CD4-positive, CD25-positive, alpha-beta regulatory T cell (primary cell): ENCODE measurements around the gene BRF1. TPM values are rescaled to one million over a fixed set of nuclear protein-coding genes. Genes with fewer than 3 reads are reported as not detected.
"Not testable (repeated sequence)": the region's sequence is repeated elsewhere in the genome, so short reads cannot be mapped to it uniquely, and the experiment has no call there.

Source experiments
- ATAC-seq, 2 donors: fragments of 150-1000 bp; cut with Tn5 transposase; one replicate each; pipeline ENCODE4 v1.10.0; 2021; ENCODE audit warnings: low read depth in 2 of 2, moderate number of reproducible peaks in 2 of 2, moderate library complexity in 1 of 2
- DNase-seq, 3 donors: peaks; one replicate each; pipeline versions ENCODE4 v3.0.0 to v3.0.0-alpha.2; 2012 to 2022; ENCODE audit warnings: mixed read lengths in 1 of 3
- H3K27ac ChIP-seq: one replicate; pipeline ENCODE4 v1.7.0; 2013; ENCODE audit warnings: mild to moderate bottlenecking, low read length; ENCODE audit not compliant: insufficient read depth, poor library complexity, severe bottlenecking
- H3K27me3 ChIP-seq: one replicate; pipeline ENCODE4 v1.7.0; 2013; ENCODE audit warnings: low read length; ENCODE audit not compliant: control insufficient read depth, insufficient read depth
- H3K36me3 ChIP-seq: one replicate; pipeline ENCODE4 v1.7.0; 2013; ENCODE audit warnings: mild to moderate bottlenecking, low read length, moderate library complexity; ENCODE audit not compliant: control insufficient read depth, insufficient read depth
- H3K4me1 ChIP-seq: 2 replicates; pipeline ENCODE4 v1.7.0; 2013; ENCODE audit warnings: mild to moderate bottlenecking, low read length; ENCODE audit not compliant: insufficient read depth, control insufficient read depth, poor library complexity, severe bottlenecking
- H3K4me3 ChIP-seq: one replicate; pipeline ENCODE4 v1.7.0; 2013; ENCODE audit warnings: low read depth, mild to moderate bottlenecking, low read length, moderate library complexity
- H3K9me3 ChIP-seq, 2 experiments: 1 replicate in 1 of 2; 2 replicates in 1 of 2; pipeline ENCODE4 v1.7.0; 2013; ENCODE audit warnings: low read length in 2 of 2, mild to moderate bottlenecking in 1 of 2, moderate library complexity in 1 of 2; ENCODE audit not compliant: control insufficient read depth in 2 of 2
- H3K27ac Mint-ChIP-seq, 3 donors: one replicate each; pipeline ENCODE4 v1.8.0; 2020 to 2022; ENCODE audit warnings: mild to moderate bottlenecking in 3 of 3, mixed read lengths in 3 of 3, moderate library complexity in 2 of 3
- H3K27me3 Mint-ChIP-seq: one replicate; pipeline ENCODE4 v1.8.0; 2022; ENCODE audit warnings: mild to moderate bottlenecking, mixed read lengths
- H3K36me3 Mint-ChIP-seq: one replicate; pipeline ENCODE4 v1.8.0; 2020; ENCODE audit warnings: mixed read lengths
- H3K4me1 Mint-ChIP-seq, 4 donors: one replicate each; pipeline ENCODE4 v1.8.0; 2020 to 2022; ENCODE audit warnings: mixed read lengths in 4 of 4, mild to moderate bottlenecking in 1 of 4
- H3K4me3 Mint-ChIP-seq, 4 donors: one replicate each; pipeline ENCODE4 v1.8.0; 2020 to 2022; ENCODE audit warnings: mild to moderate bottlenecking in 4 of 4, mixed read lengths in 4 of 4, moderate library complexity in 3 of 4
- H3K9me3 Mint-ChIP-seq, 7 donors: one replicate each; pipeline ENCODE4 v1.8.0; 2020 to 2022; ENCODE audit warnings: mixed read lengths in 7 of 7, mild to moderate bottlenecking in 3 of 7, moderate library complexity in 2 of 7
- polyA plus RNA-seq, 4 donors: library from polyadenylated mRNA; unstranded; fragments of 300-500 nt; fragmentation: Illumina TruSeq; gene quantifications; one replicate each; pipeline ENCODE4 v1.2.3, GENCODE V29; 2021
- total RNA-seq: library from RNA; stranded (reverse); gene quantifications from one replicate; pipeline ENCODE4 v1.2.3, GENCODE V29; 2022

The BRF1 gene
- total and polyA plus RNA-seq, 5 donors from 2014 or later: 5.6 to 58.9 (median 7.6) TPM

DNA sequence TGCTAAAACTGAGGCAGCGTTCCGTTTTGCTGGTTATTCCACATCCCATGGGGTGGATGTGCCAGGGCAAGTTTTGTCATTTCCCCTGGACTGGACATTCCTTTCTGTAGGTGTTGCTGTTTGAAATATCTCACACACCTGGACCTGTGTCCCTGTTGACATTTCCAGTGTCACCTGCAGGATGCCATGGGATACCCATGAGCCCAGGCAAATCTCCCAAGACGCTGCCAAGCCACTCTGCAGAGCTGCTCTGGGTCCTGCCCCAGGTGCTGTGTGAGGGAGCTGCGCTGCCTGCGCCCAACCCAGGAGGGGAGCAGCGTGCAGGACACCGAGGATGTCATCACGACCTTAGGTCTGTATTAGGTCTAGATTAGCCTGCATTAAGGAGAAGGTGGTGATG is 8.6 kb upstream of the BRF1 start:
- Mint-ChIP-seq H3K27me3 (no peaks in the 10 kb centered on the region), H3K27ac (no peak overlapping the region), H3K4me1 (peaks cover 0 to 16% (median 5%) of the 10 kb centered on the region in 4 donors)

DNA sequence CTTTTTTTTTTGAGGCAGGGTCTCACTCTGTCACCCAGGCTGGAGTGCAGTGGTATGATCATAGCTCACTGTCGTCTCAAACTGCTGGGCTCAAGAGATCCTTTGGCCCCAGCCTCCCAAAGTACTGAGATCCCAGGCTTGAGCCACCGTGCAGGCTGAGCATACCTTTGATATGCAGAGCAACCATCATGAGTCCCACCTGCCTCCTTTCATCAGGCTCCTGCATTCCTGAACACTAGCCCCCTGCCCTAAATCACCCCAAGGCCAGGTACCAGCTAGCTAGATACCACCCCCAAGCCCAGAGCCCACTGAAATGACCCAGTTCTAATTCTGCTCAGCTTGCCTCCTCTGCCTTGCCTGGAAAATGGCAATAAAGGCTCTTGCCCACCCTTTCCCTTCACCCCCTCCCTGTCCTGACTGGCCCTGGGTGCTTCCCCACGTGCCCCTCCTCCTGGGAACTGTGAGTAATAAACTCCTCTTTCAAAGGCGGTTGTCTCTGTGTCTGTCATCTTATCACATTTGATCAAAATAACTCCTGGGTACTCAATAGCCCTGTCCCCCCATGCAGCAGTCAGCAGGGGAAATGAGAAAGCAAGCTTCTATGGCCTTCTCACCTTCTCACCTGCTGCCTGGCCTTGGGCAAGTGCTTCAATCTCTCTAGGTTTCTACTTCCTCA is 6.4 kb upstream of the BRF1 start:
- H3K4me1 Mint-ChIP-seq: peaks cover 0 to 19% (median 13%) of the 10 kb centered on the region in 4 donors
- no peaks in the 10 kb centered on the region for H3K36me3 ChIP-seq
- H3K36me3 Mint-ChIP-seq: peaks cover 5% of the 10 kb centered on the region
- no peaks in the 10 kb centered on the region for H3K27me3 Mint-ChIP-seq
- no peak overlapping the region for H3K27ac Mint-ChIP-seq
- no peak overlapping the region for H3K4me3 ChIP-seq
- ATAC-seq (no peak), DNase-seq (no peak)
- H3K27me3 ChIP-seq: no peaks in the 10 kb centered on the region
- no peak overlapping the region for H3K27ac ChIP-seq
- H3K9me3 ChIP-seq: no peaks in the 10 kb centered on the region
- H3K4me3 Mint-ChIP-seq: peak overlapping the region in 1 of 4 donors; percentile 71
- H3K9me3 Mint-ChIP-seq: no peaks in the 10 kb centered on the region
- H3K4me1 ChIP-seq: peaks cover 9% of the 10 kb centered on the region

More for the DNA sequence above, 8.6 kb upstream of the BRF1 start:
- Histone ChIP-seq H3K27me3 (no peaks in the 10 kb centered on the region), H3K27ac (no peak overlapping the region), H3K36me3 (no peaks in the 10 kb centered on the region), H3K9me3 (no peaks in the 10 kb centered on the region), H3K4me1 (peaks cover 15% of the 10 kb centered on the region), H3K4me3 (no peak overlapping the region)
- H3K36me3 Mint-ChIP-seq: peaks cover 5% of the 10 kb centered on the region
- H3K4me3 Mint-ChIP-seq: peak overlapping the region in 1 of 4 donors; percentile 48
- H3K9me3 Mint-ChIP-seq: no peaks in the 10 kb centered on the region
- DNase-seq (no peak), ATAC-seq (no peak)

DNA sequence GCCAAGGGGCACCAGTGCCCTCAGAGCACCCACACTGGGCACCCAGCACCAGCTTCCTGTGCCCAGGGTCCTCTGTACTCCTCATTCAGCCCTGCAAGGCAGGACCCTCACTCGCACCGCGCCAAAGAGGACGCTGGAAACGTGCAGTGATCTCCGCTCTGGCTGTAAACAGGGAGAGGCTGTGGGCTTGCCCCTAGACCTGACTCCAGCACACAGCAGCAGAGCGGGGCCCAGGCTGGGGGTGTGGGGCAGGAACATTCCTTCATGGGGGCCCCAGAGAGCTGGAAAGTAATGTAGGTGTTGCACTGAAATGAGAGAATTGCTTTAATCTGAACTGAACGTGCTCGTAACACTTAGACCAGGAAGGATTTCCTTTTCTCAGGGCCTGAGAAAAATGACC is 5.0 kb upstream of the BRF1 start:
- DNase-seq (no peak), ATAC-seq (no peak)
- no peaks in the 10 kb centered on the region for H3K36me3 ChIP-seq
- no peak overlapping the region for H3K27ac ChIP-seq
- Mint-ChIP-seq H3K36me3 (peaks cover 5% of the 10 kb centered on the region), H3K27ac (peak overlapping the region in 1 of 3 donors; percentile 57), H3K27me3 (no peaks in the 10 kb centered on the region), H3K4me3 (peak overlapping the region in 1 of 4 donors; percentile 16), H3K4me1 (peaks cover 0 to 22% (median 14%) of the 10 kb centered on the region in 4 donors), H3K9me3 (no peaks in the 10 kb centered on the region)
- H3K4me1 ChIP-seq: peaks cover 12% of the 10 kb centered on the region
- H3K27me3 ChIP-seq: no peaks in the 10 kb centered on the region
- no peak overlapping the region for H3K4me3 ChIP-seq
- no peaks in the 10 kb centered on the region for H3K9me3 ChIP-seq

DNA sequence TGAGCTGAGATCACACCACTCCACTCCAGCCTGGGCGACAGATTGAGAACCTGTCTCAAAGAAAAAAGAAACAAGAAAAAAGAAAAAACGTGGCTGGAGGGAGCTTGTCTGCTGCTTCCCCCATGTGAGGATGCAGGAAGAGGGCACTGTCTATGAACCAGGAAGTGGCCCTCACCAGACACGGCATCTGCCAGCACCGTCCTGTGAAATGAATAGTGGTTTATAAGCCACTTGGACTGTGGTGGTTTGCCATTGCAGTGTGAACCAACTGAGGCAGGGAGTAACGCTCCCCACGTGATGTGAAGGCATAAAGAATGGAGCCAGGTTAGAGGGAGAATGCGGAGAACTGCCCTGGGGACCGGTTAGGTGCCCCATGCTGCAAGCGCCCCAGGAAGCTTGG is 4.5 kb upstream of the BRF1 start:
- DNase-seq (peak in 1 of 3 donors; percentile 67), ATAC-seq (no peak)
- Mint-ChIP-seq H3K27ac (peak overlapping the region in 2 of 3 donors; percentile 57 to 90), H3K27me3 (no peaks in the 10 kb centered on the region), H3K4me1 (peaks cover 0 to 22% (median 14%) of the 10 kb centered on the region in 4 donors), H3K4me3 (peak overlapping the region in 1 of 4 donors; percentile 16), H3K9me3 (no peaks in the 10 kb centered on the region), H3K36me3 (peaks cover 5% of the 10 kb centered on the region)
- no peak overlapping the region for H3K4me3 ChIP-seq
- no peaks in the 10 kb centered on the region for H3K27me3 ChIP-seq
- no peaks in the 10 kb centered on the region for H3K9me3 ChIP-seq
- peaks cover 12% of the 10 kb centered on the region for H3K4me1 ChIP-seq
- H3K36me3 ChIP-seq: no peaks in the 10 kb centered on the region
- no peak overlapping the region for H3K27ac ChIP-seq

DNA sequence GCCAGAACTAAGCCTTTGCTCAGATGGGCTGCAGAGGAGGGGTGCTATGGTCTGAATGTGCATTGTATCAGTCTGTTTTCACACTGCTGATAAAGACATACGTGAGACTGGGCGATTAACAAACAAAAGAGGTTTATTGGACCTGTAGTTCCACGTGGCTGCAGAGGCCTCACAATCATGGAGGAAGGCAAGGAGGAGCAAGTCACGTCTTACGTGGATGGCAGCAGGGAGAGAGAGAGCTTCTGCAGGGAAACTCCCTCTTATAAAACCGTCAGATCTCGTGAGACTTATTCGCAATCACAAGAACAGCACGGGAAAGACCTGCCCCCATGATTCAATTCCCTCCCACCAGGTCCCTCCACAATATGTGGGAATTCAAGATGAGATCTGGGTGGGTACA is 3.8 kb upstream of the BRF1 start:
- Histone ChIP-seq H3K27me3 (no peaks in the 10 kb centered on the region), H3K9me3 (no peaks in the 10 kb centered on the region), H3K36me3 (no peaks in the 10 kb centered on the region), H3K27ac (no peak overlapping the region), H3K4me3 (no peak overlapping the region), H3K4me1 (peaks cover 20% of the 10 kb centered on the region)
- Mint-ChIP-seq H3K4me1 (peaks cover 0 to 28% (median 18%) of the 10 kb centered on the region in 4 donors), H3K9me3 (no peaks in the 10 kb centered on the region), H3K36me3 (peaks cover 5% of the 10 kb centered on the region), H3K4me3 (no peak overlapping the region), H3K27me3 (no peaks in the 10 kb centered on the region), H3K27ac (peak overlapping the region in 2 of 3 donors; percentile 33 to 90)
- ATAC-seq (no peak), DNase-seq (no peak)

DNA sequence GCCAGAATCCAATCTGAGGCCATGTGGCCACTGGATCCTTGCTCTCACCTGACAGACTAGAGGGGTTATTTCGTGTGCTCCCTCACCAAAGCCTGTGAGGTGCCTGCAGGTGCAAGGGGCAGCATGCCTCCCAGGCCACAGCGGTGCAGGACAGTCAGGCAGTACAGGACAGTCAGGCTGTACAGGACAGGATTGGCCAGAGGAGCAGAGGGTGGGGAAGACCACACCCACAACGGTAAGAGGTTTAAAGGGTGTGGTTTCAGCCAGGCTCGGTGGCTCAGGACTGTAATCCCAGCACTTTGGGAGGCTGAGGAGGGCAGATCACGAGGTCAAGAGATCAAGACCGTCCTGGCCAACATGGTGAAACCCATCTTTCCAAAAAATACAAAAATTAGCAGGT is 3.1 kb upstream of the BRF1 start:
- Mint-ChIP-seq H3K27ac (peak overlapping the region in 1 of 3 donors; percentile 4), H3K27me3 (no peaks in the 10 kb centered on the region), H3K4me1 (peaks cover 0 to 34% (median 23%) of the 10 kb centered on the region in 4 donors), H3K9me3 (no peaks in the 10 kb centered on the region), H3K36me3 (peaks cover 5% of the 10 kb centered on the region), H3K4me3 (peak overlapping the region in 2 of 4 donors; percentile 9 to 75)
- no peak for ATAC-seq
- H3K27ac ChIP-seq: no peak overlapping the region
- H3K4me3 ChIP-seq: no peak overlapping the region
- no peaks in the 10 kb centered on the region for H3K36me3 ChIP-seq
- DNase-seq: no peak
- H3K4me1 ChIP-seq: peaks cover 26% of the 10 kb centered on the region
- H3K27me3 ChIP-seq: no peaks in the 10 kb centered on the region
- H3K9me3 ChIP-seq: no peaks in the 10 kb centered on the region

DNA sequence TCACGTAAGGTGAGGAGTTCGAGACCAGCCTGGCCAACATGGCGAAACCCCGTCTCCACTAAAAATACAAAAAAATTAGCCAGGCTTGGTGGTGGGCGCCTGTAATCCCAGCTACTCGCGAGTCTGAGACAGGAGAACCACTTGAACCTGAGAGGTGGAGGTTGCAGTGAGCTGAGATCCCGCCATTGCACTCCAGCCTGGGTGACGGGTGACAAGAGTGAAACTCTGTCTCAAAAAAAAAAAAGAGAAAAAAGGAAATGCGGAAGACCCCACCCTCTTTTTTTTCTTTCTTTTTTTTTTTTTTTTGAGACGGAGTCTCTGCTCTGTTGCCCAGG is 1.1 kb upstream of the BRF1 start:
- Mint-ChIP-seq H3K4me3 (peak overlapping the region; percentile 81 to 96 (median 92)), H3K27ac (peak overlapping the region; percentile 88 to 94 (median 92)), H3K4me1 (peaks cover 4 to 50% (median 29%) of the 10 kb centered on the region in 4 donors)
- H3K36me3 Mint-ChIP-seq, H3K9me3 ChIP-seq, H3K27me3 ChIP-seq, H3K27me3 Mint-ChIP-seq, H3K9me3 Mint-ChIP-seq, H3K4me3 ChIP-seq, DNase-seq, H3K27ac ChIP-seq, H3K36me3 ChIP-seq, ATAC-seq: not testable (repeated sequence)
- H3K4me1 ChIP-seq: peaks cover 32% of the 10 kb centered on the region
